Measurements from ENCODE around the gene CT45A5.
"Not testable (repeated sequence)": the region's sequence is repeated elsewhere in the genome, so short reads cannot be mapped to it uniquely, and the experiment has no call there.

DNA sequence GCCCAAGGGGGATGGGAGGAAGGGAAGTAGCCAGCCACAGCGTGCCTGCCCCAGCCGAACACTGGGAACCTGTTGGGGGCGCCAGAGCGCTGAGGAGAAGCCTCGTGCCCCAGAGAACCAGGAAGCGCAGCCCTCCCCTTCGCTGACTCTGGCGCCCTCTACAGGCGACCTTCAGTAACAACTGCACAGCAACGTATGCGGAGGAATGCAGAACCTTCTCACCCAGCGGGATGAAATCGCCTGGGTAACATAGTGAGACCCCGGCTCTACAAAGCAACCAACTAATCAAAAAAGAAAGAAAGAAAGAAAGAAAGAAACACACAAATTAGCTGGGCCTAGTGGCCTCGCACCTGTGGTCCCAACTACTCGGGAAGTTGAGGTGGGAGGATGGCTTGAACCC lies 17.4 kb upstream of the CT45A5 start, which contains the start of gene CT45A6:
- not testable (repeated sequence) for TF ChIP-seq CTCF, EP300 (IDR thresholded peaks at IDR 0.05)
